CD4-positive, alpha-beta T cell treated with Interleukin-2 at 100 ng/mL for 4 hours (primary cell): ENCODE data around the gene HHIPL1.

Source experiments
- DNase-seq: peaks from one replicate; pipeline ENCODE4 v3.0.0-alpha.2; 2020; ENCODE audit warnings: low spot score

HHIPL1 gene

DNA sequence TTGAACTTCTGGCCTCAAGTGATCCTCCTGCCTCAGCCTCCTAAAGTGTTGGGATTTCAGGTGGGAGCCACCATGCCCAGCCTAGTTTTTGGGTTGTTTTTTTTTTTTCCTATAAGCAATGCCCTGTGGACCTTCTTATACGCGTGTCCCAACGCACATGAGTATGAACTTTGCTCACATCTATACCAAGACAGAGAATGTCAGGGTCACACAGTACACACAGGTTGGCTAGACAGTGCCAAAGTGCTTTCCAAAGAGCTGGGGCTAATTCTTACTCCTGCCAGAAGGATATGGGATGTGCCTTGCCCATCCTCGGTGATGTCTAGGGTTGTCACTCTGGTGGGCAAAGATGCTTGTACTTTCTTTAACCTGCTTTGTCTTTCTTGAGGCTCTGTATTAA is 33.3 kb upstream of the HHIPL1 start:
- DNase-seq: no peak

DNA sequence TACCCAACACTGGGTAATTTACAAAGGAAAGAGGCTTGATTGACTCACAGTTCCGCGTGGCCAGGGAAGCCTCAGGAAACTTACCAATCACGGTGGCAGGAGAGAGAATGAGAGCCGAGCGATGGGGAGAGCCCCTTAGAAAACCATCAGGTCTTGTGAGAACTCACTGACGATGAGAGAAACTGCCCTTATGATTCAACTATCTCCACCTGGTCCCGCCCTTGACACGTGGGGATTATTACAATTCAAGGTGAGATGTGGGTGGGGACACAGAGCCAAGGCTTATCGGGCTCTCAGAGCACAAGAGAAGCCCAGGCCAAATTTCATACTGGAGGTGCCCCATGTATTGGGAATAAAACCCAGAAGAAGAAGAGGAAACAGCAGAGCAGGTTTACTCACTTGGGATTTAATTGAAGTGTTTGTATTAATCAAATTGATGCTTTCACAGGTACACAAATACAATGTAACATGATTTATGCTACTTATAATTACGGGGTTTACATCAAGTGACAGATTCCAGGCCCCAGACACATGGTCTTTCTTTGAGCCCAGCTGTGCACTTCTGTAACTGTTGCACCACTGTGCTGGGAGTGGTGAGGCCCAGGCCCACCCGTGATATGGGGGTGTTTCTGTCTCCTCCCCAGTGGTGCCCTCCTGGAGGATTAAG is 32.7 kb upstream of the HHIPL1 start:
- no peak for DNase-seq

DNA sequence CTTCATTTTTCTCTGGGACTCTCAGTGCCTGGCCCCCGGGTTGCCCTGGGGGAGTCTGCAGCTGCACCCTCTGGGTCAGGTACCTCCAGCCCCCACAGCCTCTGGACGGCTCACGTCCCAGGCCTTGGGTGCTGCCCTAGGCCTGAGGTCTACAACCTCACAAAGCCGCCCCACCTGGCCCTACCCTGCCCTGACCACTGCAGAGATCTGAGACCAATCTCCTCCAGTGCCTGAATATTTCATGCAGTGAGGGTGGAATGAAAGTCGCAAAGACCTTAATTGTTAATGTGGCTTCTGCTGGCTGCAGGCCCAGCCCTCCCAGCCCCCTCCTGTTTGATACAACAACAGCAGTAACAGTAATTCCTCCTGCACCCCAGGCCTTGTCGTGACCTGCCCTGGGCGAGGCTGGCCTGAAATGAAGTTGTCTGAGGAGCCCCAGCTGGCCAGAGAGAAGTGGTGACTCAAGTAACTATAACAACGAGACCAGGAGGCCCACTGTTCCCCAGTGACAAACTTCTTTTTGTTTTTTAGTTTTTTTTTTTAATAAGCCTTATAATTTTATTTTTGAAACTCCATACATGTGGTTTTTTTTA is 32.1 kb upstream of the HHIPL1 start:
- no peak for DNase-seq

DNA sequence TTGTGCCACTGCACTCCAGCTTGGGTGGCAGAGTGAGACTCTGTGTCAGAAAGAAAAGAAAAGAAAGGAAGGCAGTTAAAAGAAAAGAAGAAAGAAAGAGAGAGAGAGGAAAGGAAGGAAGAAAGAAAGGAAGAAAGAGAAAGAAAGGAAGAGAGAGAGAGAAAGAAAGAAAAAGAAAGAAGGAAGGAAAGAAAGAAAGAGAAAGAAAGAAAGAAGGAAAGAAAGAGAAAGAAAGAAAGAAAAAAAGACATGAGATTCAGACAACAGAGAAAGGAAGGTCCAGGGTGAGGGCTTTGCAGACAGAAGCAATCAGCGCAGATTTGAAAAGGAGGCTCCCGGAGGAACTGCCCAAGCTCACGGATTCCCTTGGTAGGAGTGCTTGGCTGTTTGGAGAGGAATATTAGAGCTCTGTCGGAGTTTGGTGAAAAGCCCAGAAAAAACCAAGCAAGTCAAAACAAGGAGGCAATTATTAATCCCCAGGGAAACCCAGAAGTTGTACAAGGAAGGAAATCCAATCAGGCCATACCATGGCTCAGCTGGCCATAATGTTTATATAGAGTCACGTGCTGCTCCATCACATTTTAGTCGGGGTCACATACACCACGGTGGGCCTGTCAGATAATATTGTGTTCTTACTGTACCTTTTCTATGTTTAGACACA is 29.3 kb upstream of the HHIPL1 start:
- no peak for DNase-seq

DNA sequence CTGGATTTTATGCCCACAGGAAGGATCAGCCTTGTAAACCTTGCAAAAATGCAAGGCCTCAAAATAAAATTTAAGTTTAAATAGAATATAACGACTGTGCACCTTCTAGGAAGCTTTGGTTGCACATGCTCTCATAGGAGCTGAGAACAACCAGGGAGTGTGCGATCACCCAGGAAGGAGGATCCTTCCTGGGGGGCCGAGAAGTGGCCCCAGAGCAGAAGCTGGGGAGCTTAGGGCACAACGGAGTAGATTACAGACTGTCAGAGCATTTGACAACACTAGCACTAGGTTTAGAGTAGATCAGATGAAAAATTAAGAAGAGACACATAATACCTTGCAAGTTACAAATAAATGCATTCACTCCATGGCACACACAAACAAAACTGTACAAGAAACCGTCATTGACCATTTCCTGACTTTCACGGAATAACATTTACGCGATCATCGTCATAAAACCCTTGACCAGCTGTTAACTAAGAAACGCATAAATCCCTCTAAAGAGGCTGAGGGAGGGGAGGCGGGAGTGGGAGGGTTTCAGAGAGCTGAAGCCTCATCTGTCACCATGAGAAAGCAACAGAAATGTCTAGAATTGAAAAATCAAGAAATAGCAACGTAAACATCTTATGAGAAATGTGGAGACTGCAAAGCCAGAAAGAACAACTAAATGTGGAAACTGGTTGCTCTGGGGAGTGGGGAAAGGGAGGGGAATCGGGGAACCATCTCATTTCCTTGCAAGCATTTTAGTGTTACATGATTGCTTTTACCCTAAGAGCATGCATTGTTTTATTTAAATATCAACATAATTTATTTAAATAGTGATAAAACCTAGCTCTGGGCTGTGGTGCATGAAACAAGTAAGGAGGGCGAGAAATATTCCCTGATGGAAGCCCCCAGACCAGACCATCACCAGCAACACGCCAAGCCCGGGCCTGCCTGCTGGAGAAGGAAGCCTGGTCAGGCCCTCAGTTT is 27.8 kb upstream of the HHIPL1 start:
- DNase-seq: no peak

DNA sequence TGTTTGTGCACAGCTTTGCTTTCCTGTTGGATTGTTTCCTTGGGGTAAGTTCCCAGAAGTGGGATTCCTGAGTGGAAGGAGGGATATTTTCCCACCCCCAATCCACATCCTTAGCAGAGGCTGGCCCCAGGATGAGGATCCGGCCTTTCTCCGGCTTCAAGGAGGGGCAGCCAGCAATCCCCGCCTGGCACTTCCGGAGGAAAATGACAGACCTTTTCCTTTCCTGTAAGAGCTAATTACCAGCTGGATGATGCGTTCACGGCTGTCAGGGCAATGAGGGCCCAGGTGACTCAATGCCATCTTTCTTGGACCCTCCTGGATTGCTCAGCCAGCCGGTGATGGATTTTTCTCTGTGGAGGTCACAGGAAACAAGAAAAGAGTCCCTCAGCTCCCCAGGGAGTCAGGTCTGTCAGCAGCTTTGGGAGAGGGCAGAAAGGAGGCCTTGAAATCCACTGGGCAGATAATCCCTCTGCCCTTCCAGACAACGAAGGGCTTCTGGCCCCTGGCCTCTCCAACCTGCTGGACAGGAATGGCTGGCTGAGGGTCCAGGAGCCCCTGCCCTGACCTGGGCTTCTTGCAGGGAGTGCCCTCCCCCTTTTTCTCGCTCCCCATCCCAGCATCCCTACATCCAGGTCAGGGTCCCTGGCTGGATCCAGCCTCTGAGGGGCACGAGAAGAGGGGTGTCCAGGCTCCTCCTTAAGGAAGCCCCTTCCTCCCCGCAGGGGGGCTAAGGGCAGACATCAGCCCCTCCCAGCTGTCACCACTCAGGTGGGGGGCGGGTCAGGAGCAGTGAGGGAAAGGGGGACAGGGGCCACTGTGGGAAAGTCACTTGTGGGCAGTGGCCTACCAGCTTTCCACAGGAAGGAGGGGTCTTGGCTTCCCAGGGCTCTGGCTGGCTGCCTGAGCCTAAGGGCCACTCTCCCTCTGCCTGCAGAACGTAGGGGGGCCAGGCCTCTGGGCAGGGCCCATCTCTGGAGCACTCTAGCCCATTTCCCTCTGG is 24.8 kb upstream of the HHIPL1 start:
- DNase-seq: no peak

DNA sequence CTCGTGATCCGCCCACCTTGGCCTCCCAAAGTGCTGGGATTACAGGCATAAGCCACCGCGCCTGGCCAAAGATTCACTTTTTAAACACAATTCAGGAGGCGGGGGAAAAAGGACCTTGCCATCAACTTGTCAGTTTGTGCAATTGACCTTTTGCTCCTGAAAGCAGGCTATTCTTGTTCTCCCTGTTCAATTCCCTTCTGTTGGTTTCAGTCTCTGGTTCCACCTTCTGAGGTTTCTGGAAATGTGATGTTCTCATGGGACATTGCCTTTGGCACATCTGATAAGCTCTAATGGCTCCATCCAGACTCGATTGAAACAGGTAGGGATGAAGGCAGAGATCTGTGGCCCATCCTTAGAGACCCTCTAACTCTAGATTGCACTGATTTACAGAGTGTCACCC is 23.0 kb upstream of the HHIPL1 start:
- no peak for DNase-seq

DNA sequence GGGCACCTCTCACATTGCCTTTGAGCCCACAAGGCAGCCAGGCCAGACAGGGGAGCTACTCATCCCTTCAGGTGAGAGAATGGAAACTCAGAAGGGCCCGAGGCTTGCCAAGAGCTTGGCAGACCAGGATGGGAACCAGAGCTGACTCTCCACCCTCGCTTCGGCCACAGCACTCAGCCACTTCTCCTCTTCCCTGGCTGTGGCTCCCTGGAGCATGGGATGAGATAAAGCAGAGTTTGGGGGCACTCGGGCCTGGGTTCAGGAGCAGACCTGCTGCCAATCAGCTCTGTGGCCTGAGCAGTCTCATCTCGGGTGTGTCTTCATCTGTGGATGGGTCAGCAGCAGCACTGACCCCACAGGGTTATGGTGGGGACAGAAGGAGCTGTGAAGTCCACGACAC is 20.9 kb upstream of the HHIPL1 start:
- no peak for DNase-seq

DNA sequence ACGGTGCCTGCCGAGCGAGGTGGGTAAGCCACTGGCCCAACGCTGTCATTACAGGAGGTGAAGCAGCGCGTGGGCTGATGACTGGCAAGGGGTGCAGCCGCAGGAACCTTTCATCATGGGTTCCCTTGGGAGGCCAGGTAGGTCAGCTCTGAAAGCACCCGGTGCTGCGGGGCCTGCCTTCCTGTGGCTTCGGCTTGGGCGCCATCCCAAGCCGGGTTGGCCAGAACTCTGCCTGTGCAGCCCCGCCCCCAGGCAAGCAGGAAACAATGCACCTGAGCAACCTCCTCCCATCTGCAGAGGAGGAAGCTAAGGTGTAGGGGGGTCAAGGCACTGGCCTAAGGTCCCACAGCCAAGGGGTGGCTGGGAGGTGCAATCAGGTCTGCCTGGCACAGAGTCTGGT is 20.0 kb upstream of the HHIPL1 start:
- DNase-seq: no peak

DNA sequence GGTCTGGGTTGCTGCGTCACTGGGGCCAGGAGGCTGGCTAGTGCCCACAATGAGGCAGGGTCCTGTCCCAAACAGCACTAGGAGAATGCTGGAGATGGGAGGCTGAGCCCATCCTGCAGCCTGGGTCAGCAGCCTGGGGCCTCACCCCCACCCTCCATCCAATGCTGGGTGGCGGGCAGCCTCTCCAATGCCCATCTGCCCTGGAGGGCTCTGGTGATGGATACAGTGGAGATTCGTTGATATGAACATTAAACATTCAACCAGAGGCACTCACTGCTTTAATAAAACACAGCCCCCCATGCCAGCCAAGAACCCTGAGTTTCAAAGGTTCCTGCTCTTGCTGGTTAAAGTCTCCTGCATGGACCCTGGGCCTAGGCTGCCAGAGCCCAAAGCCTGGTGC is 19.5 kb upstream of the HHIPL1 start:
- no peak for DNase-seq

DNA sequence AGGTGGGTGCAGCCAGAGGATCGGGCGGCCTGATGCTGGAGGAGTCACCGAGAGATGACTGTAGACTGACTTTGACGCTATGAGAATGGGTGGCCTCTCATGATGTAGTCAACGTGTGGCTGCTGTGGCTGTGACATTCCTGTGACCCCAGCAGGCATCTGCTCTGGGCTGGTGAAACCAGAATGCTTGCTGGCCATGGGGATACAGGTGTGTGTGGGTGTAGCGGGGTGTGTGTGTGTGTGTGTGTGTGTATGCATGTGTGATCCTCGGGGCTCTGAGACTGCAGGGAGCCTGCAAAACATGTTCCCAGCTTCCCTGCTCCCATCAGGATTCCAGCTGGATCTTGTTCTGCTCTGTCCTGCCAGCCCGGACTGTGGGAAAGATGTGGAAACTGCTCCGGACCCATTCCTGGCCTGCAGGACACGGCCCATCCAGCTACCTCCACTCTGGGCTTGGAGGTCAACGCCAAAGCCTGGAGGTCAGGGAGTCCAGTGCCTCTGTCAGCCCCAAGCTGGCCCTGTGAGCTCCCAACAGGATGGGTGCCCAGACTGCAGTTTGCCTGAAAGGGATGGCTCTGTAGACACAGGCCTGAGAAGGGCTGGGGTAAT is 18.8 kb upstream of the HHIPL1 start:
- DNase-seq: no peak

DNA sequence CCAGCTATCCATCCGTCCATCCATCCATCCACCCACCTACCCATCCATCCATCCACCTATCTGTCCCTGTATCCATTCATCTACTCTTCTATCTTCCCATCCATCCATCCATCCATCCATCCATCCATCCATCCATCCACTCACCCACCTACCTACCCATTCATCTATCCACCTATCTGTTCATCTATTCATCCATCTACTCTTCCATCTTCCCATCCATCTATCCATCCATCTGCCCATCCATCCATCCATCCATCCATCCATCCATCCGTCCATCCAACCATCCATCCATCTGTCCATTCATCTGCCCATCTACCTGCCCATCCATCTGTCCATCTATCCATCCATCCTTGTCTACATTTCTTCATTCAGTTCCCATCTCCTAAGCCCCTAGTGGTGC is 17.8 kb upstream of the HHIPL1 start:
- no peak for DNase-seq

DNA sequence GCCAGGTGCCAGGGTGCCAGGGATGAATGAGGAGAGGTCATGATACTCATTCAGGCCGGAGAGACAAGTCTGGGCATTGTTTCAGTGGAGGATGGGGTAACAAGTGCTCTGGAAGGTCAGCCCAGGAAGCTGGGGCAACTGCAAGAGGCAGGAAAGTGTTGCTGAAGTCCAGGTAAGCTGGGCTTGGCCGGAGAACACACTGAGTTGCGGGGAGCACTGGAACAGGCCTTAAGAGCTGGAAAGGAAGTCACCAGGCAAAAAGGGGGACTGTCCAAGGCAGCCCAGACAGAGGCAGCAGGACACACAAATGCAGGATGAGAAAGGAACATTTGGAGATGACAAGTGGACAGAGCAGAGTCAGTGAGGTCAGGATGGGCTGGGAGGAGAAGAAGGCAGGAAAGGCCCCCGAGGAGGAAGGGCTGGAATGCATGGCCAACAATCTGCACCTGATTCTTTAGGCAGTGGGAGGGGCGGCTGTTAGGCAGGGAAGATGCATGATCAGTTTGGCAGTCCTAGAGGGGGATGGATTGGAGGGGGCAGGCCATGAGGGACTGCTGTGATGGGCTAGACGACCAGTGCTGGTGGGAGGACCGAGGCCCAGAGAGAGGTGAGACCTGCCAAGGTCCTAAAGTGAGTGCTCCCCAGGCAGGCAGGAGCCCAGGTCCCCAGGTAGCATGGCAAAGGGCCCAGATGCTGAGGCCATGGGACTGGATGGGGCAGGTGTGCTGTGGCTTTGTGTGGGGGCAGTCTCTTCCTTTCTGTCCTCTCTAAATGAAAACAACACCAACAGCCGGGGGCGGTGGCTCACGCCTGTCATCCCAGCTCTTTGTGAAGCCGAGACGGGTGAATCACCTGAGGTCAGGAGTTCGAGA is 17.2 kb upstream of the HHIPL1 start:
- no peak for DNase-seq

DNA sequence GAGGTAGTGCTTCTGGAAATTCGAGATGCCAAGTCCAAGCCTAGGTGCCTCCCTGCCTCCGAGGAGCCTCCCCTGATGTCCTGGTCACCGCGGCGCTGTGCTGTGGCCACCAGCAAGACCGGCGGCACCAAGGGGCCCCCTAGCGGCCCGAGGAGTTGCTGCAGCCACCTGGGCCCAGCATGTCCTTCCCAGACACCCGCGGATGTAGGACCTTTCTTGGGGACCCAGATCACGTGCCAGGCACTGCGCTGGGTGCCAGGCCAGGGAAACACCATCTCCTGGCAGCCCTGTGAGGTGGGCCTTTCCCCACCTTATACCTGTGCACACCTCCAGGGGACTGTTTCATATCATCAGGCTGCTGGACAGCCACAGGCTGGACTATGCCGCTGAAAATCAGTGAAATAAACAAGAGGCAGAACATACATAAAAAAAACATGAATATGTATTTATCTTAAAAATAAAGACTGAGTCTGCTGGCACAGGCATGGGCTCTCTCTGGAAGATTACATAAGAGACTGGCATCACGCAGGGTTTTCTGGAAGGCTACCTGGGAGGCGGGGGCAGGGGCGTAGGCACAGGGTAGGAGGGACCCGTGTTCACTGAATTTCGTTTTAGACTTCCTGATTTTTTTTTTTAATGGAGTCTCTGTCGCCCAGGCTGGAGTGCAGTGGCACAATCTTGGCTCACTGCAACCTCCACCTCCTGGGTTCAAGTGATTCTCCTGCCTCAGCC is 15.9 kb upstream of the HHIPL1 start:
- DNase-seq: peak; percentile 68

DNA sequence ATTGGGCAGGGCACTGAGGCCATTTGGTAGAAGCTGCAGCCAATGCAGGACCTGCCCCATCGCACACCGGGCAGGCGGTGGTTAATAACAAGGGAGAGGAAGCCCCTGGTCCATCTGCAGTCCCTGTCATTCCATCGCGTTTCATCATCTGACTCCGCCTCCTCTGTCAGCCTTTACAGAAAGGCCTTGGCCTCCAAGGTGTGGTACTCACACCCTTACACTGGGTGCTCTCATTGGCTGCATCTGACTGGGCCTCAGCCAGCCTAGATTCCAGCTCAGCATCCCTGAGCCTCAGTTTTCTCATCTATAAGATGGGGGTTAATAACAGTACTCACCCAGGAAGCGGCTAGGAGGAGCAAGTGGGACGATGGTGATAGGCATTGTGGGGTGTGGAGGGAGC is 14.7 kb upstream of the HHIPL1 start:
- no peak for DNase-seq

DNA sequence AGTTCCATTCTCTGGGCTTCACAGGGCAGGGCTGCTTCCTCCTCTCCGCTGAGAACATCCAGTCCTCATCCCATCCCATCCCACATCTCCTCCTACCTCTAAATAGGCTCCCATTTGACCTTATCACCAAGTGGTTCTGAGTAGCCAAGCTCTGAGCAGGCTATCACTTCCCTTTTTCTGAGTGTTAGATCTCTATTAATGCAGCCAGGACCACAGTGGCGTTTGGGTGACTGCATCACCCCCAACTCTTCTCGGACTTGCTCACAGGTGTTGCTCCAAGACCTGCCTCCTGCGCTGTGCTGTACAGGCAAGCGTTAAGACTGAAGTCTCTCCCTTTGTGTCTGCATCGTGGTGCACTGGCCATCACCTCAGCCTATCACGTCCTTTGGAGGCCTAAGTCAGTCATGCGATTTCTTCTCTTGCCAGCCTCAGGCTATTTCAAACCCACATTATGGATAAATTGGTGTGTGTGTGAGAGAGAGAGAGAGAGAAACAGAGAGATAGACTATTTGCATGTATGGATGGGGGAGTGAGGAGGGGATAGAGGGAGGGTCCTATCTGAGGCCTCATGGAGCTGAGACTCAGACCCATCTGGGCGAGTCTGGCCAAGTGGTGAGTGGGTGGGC is 12.4 kb upstream of the HHIPL1 start:
- DNase-seq: no peak

DNA sequence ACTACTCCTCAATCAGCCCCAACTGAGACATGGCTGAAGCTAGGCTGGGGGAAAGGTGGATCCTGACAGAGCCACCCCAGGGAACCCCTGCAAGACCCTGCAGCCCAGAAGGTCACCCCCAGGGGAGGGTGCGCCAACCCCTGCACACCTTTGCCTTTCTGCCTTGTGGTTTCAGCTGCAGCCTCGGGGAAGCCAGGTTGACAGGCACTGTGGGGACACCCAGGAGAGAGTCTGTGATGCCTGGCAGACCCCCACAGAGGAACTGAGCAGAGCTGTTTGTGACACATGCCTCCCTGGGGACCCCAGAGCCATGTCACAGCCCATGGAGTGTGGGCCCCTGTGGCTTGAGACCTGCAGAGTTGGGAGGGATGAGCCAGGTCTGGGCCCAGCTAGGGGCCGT is 11.8 kb upstream of the HHIPL1 start:
- DNase-seq: no peak

DNA sequence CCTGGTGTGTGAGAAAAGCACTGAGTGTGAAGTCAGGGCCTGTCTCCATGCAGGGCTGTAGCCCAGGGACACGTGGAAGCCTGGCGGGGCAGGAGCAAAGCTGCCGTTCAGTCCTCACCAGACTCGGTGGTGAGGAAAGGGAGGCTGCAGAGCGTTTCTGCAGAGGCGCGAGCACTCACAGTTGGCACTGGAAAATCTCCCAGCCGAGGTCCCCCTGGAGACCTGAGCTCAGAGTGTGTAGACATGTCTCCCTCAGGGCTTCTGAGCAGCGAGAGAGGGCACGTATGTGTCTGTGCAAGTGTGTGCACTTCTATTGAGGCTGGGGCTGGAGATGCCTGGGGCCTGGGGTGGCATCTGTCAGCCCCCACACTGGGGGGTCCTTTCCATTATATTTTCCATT is 11.0 kb upstream of the HHIPL1 start:
- DNase-seq: no peak

DNA sequence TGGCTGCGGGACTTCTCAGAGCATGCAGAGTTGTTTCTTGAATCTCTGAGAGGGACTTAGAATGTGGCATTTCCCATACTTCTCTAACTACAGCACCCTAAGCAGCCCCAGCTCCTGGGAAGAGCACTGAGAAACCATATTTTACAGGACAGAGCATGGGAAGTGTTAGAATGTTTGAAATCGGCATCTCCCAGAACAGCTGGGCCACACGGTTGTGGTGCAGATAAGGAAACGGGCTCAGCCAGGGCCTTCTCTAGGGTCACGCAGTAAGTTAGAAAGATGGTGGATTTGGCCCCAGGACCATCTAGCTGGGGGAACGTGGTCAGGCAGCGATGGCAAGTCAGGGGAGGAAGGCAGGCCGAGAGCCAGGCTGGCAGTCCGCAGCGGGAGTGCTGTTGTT is 10.5 kb upstream of the HHIPL1 start:
- no peak for DNase-seq
